H1 (cell line): ENCODE results near the gene QRICH2. TPM values are rescaled to one million over a fixed set of nuclear protein-coding genes. Genes with fewer than 3 reads are reported as not detected.
"Not testable (repeated sequence)": the region's sequence is repeated elsewhere in the genome, so short reads cannot be mapped to it uniquely, and the experiment has no call there.

Experiments
- CTCF ChIA-PET: fragments of 300-600 bp; sonication (Branson Sonifier 250); formaldehyde crosslinking; loops from one replicate; lab custom pipeline; 2021; ENCODE audit not compliant: partially characterized antibody; lab: Charles Lee
- POLR2A ChIA-PET: fragments of 300-600 bp; sonication (Branson Sonifier 250); formaldehyde crosslinking; loops from one replicate; lab custom pipeline; 2021; ENCODE audit warnings: inconsistent platforms; ENCODE audit not compliant: partially characterized antibody; lab: Charles Lee
- DNase-seq, 2 experiments: peaks; one replicate each; pipeline versions ENCODE4 v3.0.0 to v3.0.0-alpha.2; 2010 to 2022; ENCODE audit warnings: low spot score in 2 of 2, low read depth in 1 of 2, mixed read lengths in 1 of 2
- FAIRE-seq: peaks from 2 replicates; lab custom pipeline; 2011; peaks lifted over from hg19 to GRCh38; lab: Jason Lieb, UNC
- H2AFZ ChIP-seq: 2 replicates; pipeline ENCODE4 v1.8.1; 2012; ENCODE audit warnings: low read length, inconsistent platforms
- H2AK5ac ChIP-seq: 2 replicates; pipeline ENCODE4 v1.6.1; 2013; ENCODE audit warnings: low read depth, low read length
- H2BK120ac ChIP-seq: replicated peaks from 2 replicates; pipeline ENCODE3; 2013; ENCODE audit warnings: low read depth, low read length, inconsistent platforms
- H2BK12ac ChIP-seq: 2 replicates; pipeline ENCODE4 v1.6.1; 2013; ENCODE audit warnings: low read depth, low read length
- H2BK15ac ChIP-seq: 2 replicates; pipeline ENCODE4 v1.6.1; 2013; ENCODE audit warnings: low read length
- H2BK20ac ChIP-seq: 2 replicates; pipeline ENCODE4 v1.6.1; 2013; ENCODE audit warnings: low read length
- H2BK5ac ChIP-seq: 2 replicates; pipeline ENCODE4 v1.6.1; 2013; ENCODE audit warnings: low read depth, low read length
- H3K14ac ChIP-seq: 2 replicates; pipeline ENCODE4 v1.6.1; 2013; ENCODE audit warnings: inconsistent platforms; ENCODE audit not compliant: insufficient read length
- H3K18ac ChIP-seq: 2 replicates; pipeline ENCODE4 v1.6.1; 2013; ENCODE audit warnings: low read length; ENCODE audit errors: extremely low read depth
- H3K23ac ChIP-seq: 2 replicates; pipeline ENCODE4 v1.6.1; 2013; ENCODE audit warnings: inconsistent platforms; ENCODE audit not compliant: insufficient read length
- H3K23me2 ChIP-seq: 2 replicates; pipeline ENCODE4 v1.6.1; 2013; ENCODE audit warnings: low read depth, low read length
- H3K27ac ChIP-seq: 2 replicates; pipeline ENCODE4 v1.6.1; 2011; ENCODE audit warnings: low read depth, low read length, inconsistent platforms
- H3K27me3 ChIP-seq, 4 experiments: replicated peaks in 1 of 4; 1 replicate in 1 of 4; 2 replicates in 3 of 4; pipeline versions ENCODE4 v1.6.1 to v1.8.1; 2011 to 2013; ENCODE audit warnings: low read length in 3 of 4, mild to moderate bottlenecking in 3 of 4, inconsistent platforms in 2 of 4, mixed read lengths in 2 of 4, moderate library complexity in 1 of 4; ENCODE audit not compliant: control insufficient read depth in 3 of 4, insufficient read depth in 3 of 4; ENCODE audit errors: extremely low read depth in 1 of 4
- H3K36me3 ChIP-seq, 4 experiments: 2 replicates each; pipeline versions ENCODE4 v1.6.1 to v1.8.1; 2011 to 2013; ENCODE audit warnings: mild to moderate bottlenecking in 4 of 4, low read length in 3 of 4, moderate library complexity in 2 of 4, control low read depth in 1 of 4, inconsistent platforms in 1 of 4; ENCODE audit not compliant: insufficient read depth in 4 of 4, control insufficient read depth in 2 of 4
- H3K4ac ChIP-seq: replicated peaks from 2 replicates; pipeline ENCODE3; 2013; ENCODE audit warnings: low read length, low read depth, mixed read lengths, inconsistent platforms; ENCODE audit not compliant: insufficient read length
- H3K4me1 ChIP-seq, 4 experiments: replicated peaks in 1 of 4; 1 replicate in 1 of 4; 2 replicates in 3 of 4; pipeline versions ENCODE4 v1.6.1 to v1.8.1; 2011 to 2013; ENCODE audit warnings: low read length in 3 of 4, inconsistent platforms in 2 of 4, mixed read lengths in 1 of 4; ENCODE audit not compliant: insufficient read depth in 4 of 4, control insufficient read depth in 3 of 4
- H3K4me2 ChIP-seq, 2 experiments: 2 replicates each; pipeline versions ENCODE4 v1.6.1 to v1.8.1; 2011 to 2013; ENCODE audit warnings: low read depth in 2 of 2, low read length in 2 of 2, control low read depth in 1 of 2, inconsistent platforms in 1 of 2, mild to moderate bottlenecking in 1 of 2; ENCODE audit not compliant: insufficient read depth in 1 of 2
- H3K4me3 ChIP-seq, 4 experiments: fragments of 200-600, 300-600 bp in 1 of 4; sonication (generic), shearing (Covaris generic), sonication (Bioruptor Twin) in 1 of 4; 2 replicates each; pipeline versions ENCODE4 v1.5.1 to v1.8.1; 2011 to 2016; ENCODE audit warnings: low read length in 4 of 4, low read depth in 3 of 4, control low read depth in 2 of 4, inconsistent platforms in 2 of 4, mild to moderate bottlenecking in 2 of 4, mixed read lengths in 1 of 4, moderate library complexity in 1 of 4; ENCODE audit not compliant: insufficient read depth in 2 of 4; ENCODE audit errors: extremely low read depth in 1 of 4
- H3K56ac ChIP-seq: replicated peaks from 2 replicates; pipeline ENCODE3; 2013; ENCODE audit warnings: low read depth, mild to moderate bottlenecking, mixed read lengths, low read length, inconsistent platforms; ENCODE audit not compliant: insufficient read length
- H3K79me1 ChIP-seq: 2 replicates; pipeline ENCODE4 v1.6.1; 2013; ENCODE audit warnings: low read depth, low read length, control low read depth
- H3K79me2 ChIP-seq, 2 experiments: 2 replicates each; pipeline versions ENCODE4 v1.6.1 to v1.8.1; 2012 to 2013; ENCODE audit warnings: low read length in 2 of 2, mild to moderate bottlenecking in 2 of 2, inconsistent platforms in 1 of 2; ENCODE audit not compliant: insufficient read depth in 2 of 2, control insufficient read depth in 1 of 2
- H3K9ac ChIP-seq, 4 experiments: replicated peaks in 1 of 4; 1 replicate in 1 of 4; 2 replicates in 3 of 4; pipeline versions ENCODE4 v1.6.1 to v1.8.1; 2011 to 2013; ENCODE audit warnings: low read depth in 3 of 4, low read length in 3 of 4, control low read depth in 2 of 4, mild to moderate bottlenecking in 2 of 4, moderate library complexity in 2 of 4, inconsistent platforms in 1 of 4; ENCODE audit errors: extremely low read depth in 1 of 4
- H3K9me3 ChIP-seq, 2 experiments: 2 replicates each; pipeline versions ENCODE4 v1.6.1 to v1.8.1; 2012 to 2013; ENCODE audit warnings: mild to moderate bottlenecking in 2 of 2, moderate library complexity in 2 of 2, control low read depth in 1 of 2, inconsistent platforms in 1 of 2, low read depth in 1 of 2, low read length in 1 of 2, mixed read lengths in 1 of 2; ENCODE audit not compliant: insufficient read depth in 2 of 2
- H4K20me1 ChIP-seq, 2 experiments: replicated peaks in 1 of 2; 2 replicates each; pipeline versions ENCODE3 to v1.8.1; 2011 to 2013; ENCODE audit warnings: inconsistent platforms in 2 of 2, low read length in 2 of 2, mild to moderate bottlenecking in 1 of 2; ENCODE audit not compliant: insufficient read depth in 2 of 2, control insufficient read depth in 1 of 2
- H4K5ac ChIP-seq: 2 replicates; pipeline ENCODE4 v1.6.1; 2013; ENCODE audit warnings: low read length, low read depth, mixed read lengths, inconsistent platforms; ENCODE audit not compliant: insufficient read length
- H4K8ac ChIP-seq: 2 replicates; pipeline ENCODE4 v1.8.0; 2013; ENCODE audit warnings: mild to moderate bottlenecking, moderate library complexity, low read length, inconsistent platforms; ENCODE audit not compliant: insufficient read depth; ENCODE audit errors: extremely low read depth
- H4K91ac ChIP-seq: replicated peaks from 2 replicates; pipeline ENCODE3; 2013; ENCODE audit warnings: low read length, mixed read lengths, inconsistent platforms; ENCODE audit not compliant: insufficient read length
- WGBS, 2 experiments: shearing (Covaris generic) in 1 of 2; methylation state at CpG; one replicate each; pipeline versions ENCODE4 v1.1.6 to v1.1.7; 2013 to 2015; ENCODE audit warnings: low lambda C conversion rate in 2 of 2, mixed read lengths in 2 of 2, inconsistent platforms in 1 of 2, low coverage in 1 of 2, missing lambda C conversion rate in 1 of 2; ENCODE audit not compliant: insufficient replicate concordance in 2 of 2, insufficient coverage in 1 of 2, insufficient read length in 1 of 2; ENCODE audit errors: extremely low coverage in 1 of 2, missing lambda C conversion rate in 1 of 2; 5-methylcytosine and 5-hydroxymethylcytosine counted together
- polyA plus RNA-seq, 7 experiments: library from polyadenylated mRNA; depleted of rRNA in 3 of 7; stranded (reverse) in 5 of 7; unstranded in 2 of 7; fragments of >200 nt in 5 of 7; fragments of 200-250 nt in 2 of 7; gene quantifications; 1 replicate in 5 of 7; 2 replicates in 1 of 7; 4 replicates in 1 of 7; pipeline versions ENCODE4 v1.2.1 to v1.2.3, GENCODE V29; 2011 to 2013; ENCODE audit warnings: missing spikeins in 2 of 7, mixed read lengths in 2 of 7
- total RNA-seq: library from RNA; stranded (reverse); fragmentation: NEBNext Ultra II Directional; extraction: Animal tissue kit (Norgen Biotek cat#: 25700); gene quantifications from 2 replicates; pipeline ENCODE4 v1.2.1, GENCODE V29; 2021

Gene QRICH2
- total and polyA plus RNA-seq, 2 of the 8 experiments (the other 6 are each of a cell fraction or from before 2014, with no cell fraction given): 2.8 to 3.8 TPM

DNA sequence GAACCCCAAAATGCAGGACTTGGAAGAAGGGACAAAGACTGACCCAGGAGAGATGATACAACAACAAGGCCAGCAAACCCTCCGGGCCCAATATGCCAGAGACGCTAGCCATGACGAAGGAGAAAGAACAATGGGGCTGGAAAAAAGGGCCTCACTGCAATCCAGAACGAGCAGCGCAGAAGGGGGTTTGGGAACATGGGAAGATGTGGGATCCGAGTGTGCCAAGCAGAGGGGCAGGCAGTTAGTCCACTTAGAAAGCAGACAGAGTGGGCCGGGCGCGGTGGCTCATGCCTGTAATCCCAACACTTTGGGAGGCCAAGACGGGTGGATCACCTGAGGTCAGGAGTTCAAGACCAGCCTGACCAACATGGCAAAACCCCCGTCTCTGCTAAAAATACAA is 38.9 kb upstream of the QRICH2 start:
- CTCF ChIA-PET: interaction anchor here (0.6 to 29.3 kb wide), 3 partner anchors 18 to 70 kb away, joined by 3 to 635 read pairs (median 4); partner anchors contain the start of gene SPHK1
- FAIRE-seq, H3K9ac ChIP-seq, H3K56ac ChIP-seq, H3K79me2 ChIP-seq, H2BK12ac ChIP-seq, POLR2A ChIA-PET, H4K20me1 ChIP-seq, H3K23me2 ChIP-seq, H3K4me1 ChIP-seq, H3K27me3 ChIP-seq, H2AK5ac ChIP-seq, H3K18ac ChIP-seq, H3K4me2 ChIP-seq, DNase-seq, H2BK120ac ChIP-seq, H4K5ac ChIP-seq, H3K4me3 ChIP-seq, H3K9me3 ChIP-seq, H4K8ac ChIP-seq, H3K79me1 ChIP-seq, H3K4ac ChIP-seq, H3K14ac ChIP-seq, H2BK20ac ChIP-seq, H3K27ac ChIP-seq, H4K91ac ChIP-seq, H2BK15ac ChIP-seq, H2AFZ ChIP-seq, H2BK5ac ChIP-seq, H3K23ac ChIP-seq: not testable (repeated sequence)
- WGBS, 2 experiments: 95% methylated on average over 11 of the region's 11 CpGs; no CpG with 5 or more reads in 1 of the 2 experiments
- H3K36me3 ChIP-seq: peaks cover 4 to 19% (median 9%) of the 10 kb centered on the region in 4 experiments; a peak in 5 of 8 replicates
